CD14-positive monocyte (primary cell): ENCODE results near the gene NANOS3. TPM values are rescaled to one million over a fixed set of nuclear protein-coding genes. Genes with fewer than 3 reads are reported as not detected.

Experiments used
- DNase-seq, 3 donors: peaks; one replicate each; pipeline ENCODE4 v3.0.0-alpha.2; 2011 to 2022
- H2AFZ ChIP-seq: 2 replicates; pipeline ENCODE4 v1.6.0; 2012; ENCODE audit warnings: mild to moderate bottlenecking, low read depth, low read length, inconsistent platforms; ENCODE audit not compliant: insufficient read depth, poor library complexity, severe bottlenecking
- H3K27ac ChIP-seq, 2 donors: 1 replicate in 1 of 2; 2 replicates in 1 of 2; pipeline ENCODE4 v1.5.1; 2012 to 2013; ENCODE audit warnings: low read length in 2 of 2, control low read depth in 1 of 2, inconsistent platforms in 1 of 2, low read depth in 1 of 2, mild to moderate bottlenecking in 1 of 2
- H3K27me3 ChIP-seq, 2 donors: one replicate each; pipeline versions ENCODE4 v1.6.0 to v1.6.1; 2011 to 2013; ENCODE audit warnings: low read length in 2 of 2; ENCODE audit not compliant: control insufficient read depth in 2 of 2, insufficient read depth in 2 of 2
- H3K36me3 ChIP-seq, 2 donors: replicated peaks in 1 of 2; 1 replicate in 1 of 2; 2 replicates in 1 of 2; pipeline versions ENCODE4 v1.5.1 to v1.6.1; 2012 to 2013; ENCODE audit warnings: low read length in 2 of 2, control low read depth in 1 of 2, inconsistent platforms in 1 of 2, mild to moderate bottlenecking in 1 of 2; ENCODE audit not compliant: insufficient read depth in 2 of 2, control insufficient read depth in 1 of 2
- H3K4me1 ChIP-seq, 2 donors: 1 replicate in 1 of 2; 2 replicates in 1 of 2; pipeline versions ENCODE4 v1.5.1 to v1.6.1; 2012 to 2013; ENCODE audit warnings: low read length in 2 of 2, control low read depth in 1 of 2, inconsistent platforms in 1 of 2, mild to moderate bottlenecking in 1 of 2, moderate library complexity in 1 of 2; ENCODE audit not compliant: insufficient read depth in 2 of 2, control insufficient read depth in 1 of 2
- H3K4me2 ChIP-seq: replicated peaks from 2 replicates; pipeline ENCODE3; 2012; ENCODE audit warnings: low read length, moderate library complexity, mild to moderate bottlenecking; ENCODE audit not compliant: poor library complexity, severe bottlenecking; ENCODE audit errors: extremely low read depth
- H3K4me3 ChIP-seq, 3 experiments: fragments of 200-600 bp in 1 of 3; sonication (generic) in 1 of 3; replicated peaks in 1 of 3; 1 replicate in 2 of 3; 2 replicates in 1 of 3; pipeline ENCODE4 v1.5.1; 2011 to 2013; ENCODE audit warnings: low read length in 3 of 3, mild to moderate bottlenecking in 3 of 3, control low read depth in 2 of 3, low read depth in 2 of 3, inconsistent platforms in 1 of 3, moderate library complexity in 1 of 3
- H3K79me2 ChIP-seq: 2 replicates; pipeline ENCODE4 v1.6.0; 2012; ENCODE audit warnings: mild to moderate bottlenecking, control low read depth, inconsistent platforms, low read length, moderate library complexity; ENCODE audit not compliant: insufficient read depth
- H3K9ac ChIP-seq: 2 replicates; pipeline ENCODE4 v1.6.0; 2017; ENCODE audit warnings: low read length, mild to moderate bottlenecking; ENCODE audit not compliant: insufficient read depth, poor library complexity, severe bottlenecking
- H3K9me3 ChIP-seq, 2 donors: replicated peaks in 1 of 2; 1 replicate in 1 of 2; 2 replicates in 1 of 2; pipeline versions ENCODE4 v1.5.1 to v1.6.1; 2012 to 2013; ENCODE audit warnings: low read length in 2 of 2, control low read depth in 1 of 2; ENCODE audit not compliant: control insufficient read depth in 1 of 2, insufficient read depth in 1 of 2
- H4K20me1 ChIP-seq: 2 replicates; pipeline ENCODE4 v1.6.0; 2012; ENCODE audit warnings: mild to moderate bottlenecking, low read length, control low read depth, moderate library complexity; ENCODE audit not compliant: insufficient read depth
- H3K27ac Mint-ChIP-seq, 7 donors: one replicate each; pipeline ENCODE4 v1.8.0; 2020; ENCODE audit warnings: mild to moderate bottlenecking in 7 of 7, mixed read lengths in 7 of 7, moderate library complexity in 6 of 7, inconsistent platforms in 2 of 7
- H3K27me3 Mint-ChIP-seq, 3 donors: one replicate each; pipeline ENCODE4 v1.8.0; 2021 to 2022; ENCODE audit warnings: low read depth in 3 of 3, mild to moderate bottlenecking in 3 of 3, mixed read lengths in 3 of 3, moderate library complexity in 3 of 3, inconsistent platforms in 1 of 3
- H3K36me3 Mint-ChIP-seq, 2 donors: one replicate each; pipeline ENCODE4 v1.8.0; 2020; ENCODE audit warnings: mixed read lengths in 2 of 2, inconsistent platforms in 1 of 2, mild to moderate bottlenecking in 1 of 2
- H3K4me1 Mint-ChIP-seq: one replicate; pipeline ENCODE4 v1.8.0; 2020; ENCODE audit warnings: mild to moderate bottlenecking, mixed read lengths
- H3K4me3 Mint-ChIP-seq, 2 donors: one replicate each; pipeline ENCODE4 v1.8.0; 2020; ENCODE audit warnings: mild to moderate bottlenecking in 2 of 2, mixed read lengths in 2 of 2, moderate library complexity in 1 of 2
- H3K9me3 Mint-ChIP-seq, 7 donors: one replicate each; pipeline ENCODE4 v1.8.0; 2020 to 2022; ENCODE audit warnings: mixed read lengths in 7 of 7, mild to moderate bottlenecking in 6 of 7, moderate library complexity in 6 of 7, inconsistent platforms in 2 of 7
- WGBS: methylation state at CpG from one replicate; pipeline ENCODE4 v1.1.5; 2013; ENCODE audit warnings: missing lambda C conversion rate; ENCODE audit not compliant: insufficient coverage; 5-methylcytosine and 5-hydroxymethylcytosine counted together
- intact Hi-C, 2 donors: fragments of 100-400 bp; cut with micrococcal nuclease; formaldehyde crosslinking; loops; one replicate each; pipeline versions ENCODE4 v1.15.0 to v1.15.1; 2023
- polyA plus RNA-seq, 3 donors: library from polyadenylated mRNA; depleted of rRNA in 1 of 3; unstranded in 2 of 3; stranded (reverse) in 1 of 3; fragments of 300-500 nt in 2 of 3; fragments of >200 nt in 1 of 3; fragmentation: Illumina TruSeq in 2 of 3; gene quantifications; 1 replicate in 2 of 3; 2 replicates in 1 of 3; pipeline ENCODE4 v1.2.3, GENCODE V29; 2012 to 2021
- TF ChIP-seq, protein P1 (sequence below): fragments of 200-600 bp; IDR thresholded peaks from one replicate; pipeline ENCODE4 v1.8.0; 2022; ENCODE audit warnings: antibody characterized with exemption, mild to moderate bottlenecking

The NANOS3 gene
- polyA plus RNA-seq, 3 donors, result not detected

GRCh38 chr19:13859361-13859880, 17.5 kb upstream of the NANOS3 start:
- intact Hi-C loops, result no loop called here
- 92% methylated on average over 3 of the region's 3 CpGs for WGBS
- H3K27ac Mint-ChIP-seq, result peak overlapping the region in 4 of 7 donors; percentile 9 to 89 (median 44)
- H3K36me3 Mint-ChIP-seq, result peaks cover 3 to 4% of the 10 kb centered on the region in 2 donors
- Histone ChIP-seq H3K27ac (no peak overlapping the region), H4K20me1 (no peaks in the 10 kb centered on the region), H3K9me3 (peaks cover 0 to 4% of the 10 kb centered on the region in 2 donors), H3K9ac (no peak overlapping the region), H3K36me3 (no peaks in the 10 kb centered on the region), H2AFZ (no peak overlapping the region), H3K4me1 (peaks cover 18 to 29% of the 10 kb centered on the region in 2 donors), H3K4me3 (no peak overlapping the region), H3K4me2 (no peak overlapping the region), H3K27me3 (peaks cover 3 to 11% of the 10 kb centered on the region in 2 donors), H3K79me2 (no peaks in the 10 kb centered on the region)
- H3K27me3 Mint-ChIP-seq, result peaks cover 10 to 16% (median 13%) of the 10 kb centered on the region in 3 donors
- H3K4me1 Mint-ChIP-seq, result peaks cover 34% of the 10 kb centered on the region
- peaks cover 0 to 3% (median 2%) of the 10 kb centered on the region in 7 donors for H3K9me3 Mint-ChIP-seq
- H3K4me3 Mint-ChIP-seq, result no peak overlapping the region
- peak in 1 of 3 donors; percentile 36 for DNase-seq
- TF ChIP-seq, protein P1, sequence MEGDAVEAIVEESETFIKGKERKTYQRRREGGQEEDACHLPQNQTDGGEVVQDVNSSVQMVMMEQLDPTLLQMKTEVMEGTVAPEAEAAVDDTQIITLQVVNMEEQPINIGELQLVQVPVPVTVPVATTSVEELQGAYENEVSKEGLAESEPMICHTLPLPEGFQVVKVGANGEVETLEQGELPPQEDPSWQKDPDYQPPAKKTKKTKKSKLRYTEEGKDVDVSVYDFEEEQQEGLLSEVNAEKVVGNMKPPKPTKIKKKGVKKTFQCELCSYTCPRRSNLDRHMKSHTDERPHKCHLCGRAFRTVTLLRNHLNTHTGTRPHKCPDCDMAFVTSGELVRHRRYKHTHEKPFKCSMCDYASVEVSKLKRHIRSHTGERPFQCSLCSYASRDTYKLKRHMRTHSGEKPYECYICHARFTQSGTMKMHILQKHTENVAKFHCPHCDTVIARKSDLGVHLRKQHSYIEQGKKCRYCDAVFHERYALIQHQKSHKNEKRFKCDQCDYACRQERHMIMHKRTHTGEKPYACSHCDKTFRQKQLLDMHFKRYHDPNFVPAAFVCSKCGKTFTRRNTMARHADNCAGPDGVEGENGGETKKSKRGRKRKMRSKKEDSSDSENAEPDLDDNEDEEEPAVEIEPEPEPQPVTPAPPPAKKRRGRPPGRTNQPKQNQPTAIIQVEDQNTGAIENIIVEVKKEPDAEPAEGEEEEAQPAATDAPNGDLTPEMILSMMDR, result no peak

DNA sequence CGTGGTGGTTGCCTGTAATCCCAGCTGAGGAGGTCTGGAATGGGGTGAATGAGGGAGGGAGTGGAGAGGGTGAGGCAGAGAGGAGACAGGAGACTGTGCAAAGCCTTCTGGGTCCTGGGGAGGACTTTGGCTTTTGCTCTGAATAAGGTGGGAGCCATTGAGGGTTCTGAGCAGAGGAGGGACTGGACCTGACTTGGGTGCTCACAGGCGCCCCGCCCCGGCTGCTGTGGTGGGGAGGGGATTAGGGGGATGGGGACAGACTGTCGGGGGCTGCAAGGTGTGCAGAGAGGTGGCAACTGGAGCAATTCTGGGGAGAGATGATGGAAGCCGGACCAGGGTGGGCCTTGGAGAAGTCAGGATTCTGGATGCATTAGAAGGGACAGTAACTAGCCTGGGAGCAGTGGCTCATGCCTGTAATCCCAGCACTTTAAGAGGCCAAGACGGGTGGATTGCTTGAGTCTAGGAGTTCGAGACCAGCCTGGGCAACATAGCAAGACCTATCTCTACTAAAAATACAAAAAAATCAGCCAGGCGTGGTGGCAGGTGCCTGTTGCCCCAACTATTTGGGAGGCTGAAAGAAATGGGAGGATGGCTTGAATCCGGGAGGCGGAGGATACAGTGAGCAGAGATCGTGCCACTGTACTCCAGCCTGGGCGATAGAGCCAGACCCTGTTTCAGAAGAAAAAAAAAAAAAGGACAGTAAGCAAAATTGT, 16.1 kb upstream of the NANOS3 start:
- Histone ChIP-seq H4K20me1 (no peaks in the 10 kb centered on the region), H3K4me2 (peak overlapping the region; percentile 70), H3K9ac (peak overlapping the region; percentile 91), H3K9me3 (peaks cover 0 to 4% of the 10 kb centered on the region in 2 donors), H3K27ac (peak overlapping the region; percentile 85 to 96), H3K36me3 (no peaks in the 10 kb centered on the region), H3K27me3 (peaks cover 8 to 16% of the 10 kb centered on the region in 2 donors), H3K4me1 (peaks cover 21 to 40% of the 10 kb centered on the region in 2 donors), H3K79me2 (no peaks in the 10 kb centered on the region), H2AFZ (peak overlapping the region; percentile 30), H3K4me3 (peak overlapping the region in 2 of 3 experiments; percentile 25 to 68)
- intact Hi-C loops, result loop anchor here (1.0 to 5.0 kb wide), 4 partner anchors 10 to 74 kb away; no protein-coding TSS in a partner anchor
- Mint-ChIP-seq H3K4me1 (peaks cover 33% of the 10 kb centered on the region), H3K4me3 (peak overlapping the region; percentile 96 to 99), H3K9me3 (peaks cover 0 to 8% (median 4%) of the 10 kb centered on the region in 7 donors), H3K36me3 (peaks cover 3 to 7% of the 10 kb centered on the region in 2 donors), H3K27ac (peak overlapping the region; percentile 98 to 100 (median 100)), H3K27me3 (peaks cover 15 to 29% (median 20%) of the 10 kb centered on the region in 3 donors)
- TF ChIP-seq, protein P1, result no peak
- no peak for DNase-seq
- WGBS, result 86% methylated on average over 10 of the region's 13 CpGs
